Measurements from ENCODE around the gene ACTRT2.

DNA sequence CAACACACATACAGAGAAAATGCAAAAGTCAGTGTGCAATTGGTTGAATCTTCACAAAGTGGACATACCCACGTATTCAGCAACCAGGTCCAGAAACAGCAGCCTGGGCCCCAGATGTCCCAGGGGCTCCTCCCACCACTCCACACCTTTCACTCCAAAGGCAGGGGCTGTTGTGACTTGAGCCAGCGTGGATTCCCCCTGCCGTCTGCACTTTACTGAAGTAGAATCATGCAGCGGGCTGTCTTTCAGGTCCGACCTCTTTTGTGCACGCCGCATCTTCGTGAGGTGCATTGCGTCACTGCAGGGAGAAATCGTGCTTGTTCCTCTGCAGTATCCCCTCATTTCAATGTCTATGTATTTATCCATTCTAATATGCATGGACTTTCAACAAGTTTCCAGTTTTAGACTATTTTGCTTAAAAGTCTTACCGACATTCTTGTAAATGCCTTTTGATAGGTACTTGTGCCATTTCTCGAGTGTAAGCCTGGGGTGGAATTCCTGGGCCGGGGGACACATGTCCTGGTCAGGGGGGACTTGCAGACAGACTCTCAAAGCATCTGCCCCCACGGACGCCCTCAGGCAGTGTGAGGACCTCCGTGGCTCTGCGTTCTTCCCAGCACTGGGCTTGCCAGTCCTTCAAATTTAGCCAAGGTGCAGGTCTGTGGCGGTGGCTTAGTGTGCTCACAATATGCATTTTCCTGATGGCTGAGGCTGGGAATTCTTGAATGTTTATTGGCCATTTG is 29.3 kb upstream of the ACTRT2 start:
- TF ChIP-seq, protein P1, sequence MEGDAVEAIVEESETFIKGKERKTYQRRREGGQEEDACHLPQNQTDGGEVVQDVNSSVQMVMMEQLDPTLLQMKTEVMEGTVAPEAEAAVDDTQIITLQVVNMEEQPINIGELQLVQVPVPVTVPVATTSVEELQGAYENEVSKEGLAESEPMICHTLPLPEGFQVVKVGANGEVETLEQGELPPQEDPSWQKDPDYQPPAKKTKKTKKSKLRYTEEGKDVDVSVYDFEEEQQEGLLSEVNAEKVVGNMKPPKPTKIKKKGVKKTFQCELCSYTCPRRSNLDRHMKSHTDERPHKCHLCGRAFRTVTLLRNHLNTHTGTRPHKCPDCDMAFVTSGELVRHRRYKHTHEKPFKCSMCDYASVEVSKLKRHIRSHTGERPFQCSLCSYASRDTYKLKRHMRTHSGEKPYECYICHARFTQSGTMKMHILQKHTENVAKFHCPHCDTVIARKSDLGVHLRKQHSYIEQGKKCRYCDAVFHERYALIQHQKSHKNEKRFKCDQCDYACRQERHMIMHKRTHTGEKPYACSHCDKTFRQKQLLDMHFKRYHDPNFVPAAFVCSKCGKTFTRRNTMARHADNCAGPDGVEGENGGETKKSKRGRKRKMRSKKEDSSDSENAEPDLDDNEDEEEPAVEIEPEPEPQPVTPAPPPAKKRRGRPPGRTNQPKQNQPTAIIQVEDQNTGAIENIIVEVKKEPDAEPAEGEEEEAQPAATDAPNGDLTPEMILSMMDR (IDR thresholded peaks at IDR 0.05), result no peak
- no peak for TF ChIP-seq POLR2A (IDR thresholded peaks at IDR 0.05)
